ENCODE measurements around the gene ZMYND8.
"Not testable (repeated sequence)": the region's sequence is repeated elsewhere in the genome, so short reads cannot be mapped to it uniquely, and the experiment has no call there.

Gene ZMYND8

GRCh38 chr20:47370850-47371782 lies 14.6 kb upstream of the ZMYND8 start:
- no peak for DNase-seq

GRCh38 chr20:47370214-47370613 lies 13.7 kb upstream of the ZMYND8 start:
- no peak for DNase-seq

GRCh38 chr20:47368301-47368700 lies 11.8 kb upstream of the ZMYND8 start:
- DNase-seq, result no peak

GRCh38 chr20:47366301-47366700 lies 9.8 kb upstream of the ZMYND8 start:
- DNase-seq, result not testable (repeated sequence)

- peak; percentile 35 to 38 for DNase-seq
Measured at GRCh38 chr20:47365023-47365764, 8.7 kb upstream of the ZMYND8 start.

- peak; percentile 17 to 31 for DNase-seq
Measured at GRCh38 chr20:47362361-47363219, 6.1 kb upstream of the ZMYND8 start.

GRCh38 chr20:47361057-47361915 lies 4.8 kb upstream of the ZMYND8 start:
- no peak for DNase-seq

DNA sequence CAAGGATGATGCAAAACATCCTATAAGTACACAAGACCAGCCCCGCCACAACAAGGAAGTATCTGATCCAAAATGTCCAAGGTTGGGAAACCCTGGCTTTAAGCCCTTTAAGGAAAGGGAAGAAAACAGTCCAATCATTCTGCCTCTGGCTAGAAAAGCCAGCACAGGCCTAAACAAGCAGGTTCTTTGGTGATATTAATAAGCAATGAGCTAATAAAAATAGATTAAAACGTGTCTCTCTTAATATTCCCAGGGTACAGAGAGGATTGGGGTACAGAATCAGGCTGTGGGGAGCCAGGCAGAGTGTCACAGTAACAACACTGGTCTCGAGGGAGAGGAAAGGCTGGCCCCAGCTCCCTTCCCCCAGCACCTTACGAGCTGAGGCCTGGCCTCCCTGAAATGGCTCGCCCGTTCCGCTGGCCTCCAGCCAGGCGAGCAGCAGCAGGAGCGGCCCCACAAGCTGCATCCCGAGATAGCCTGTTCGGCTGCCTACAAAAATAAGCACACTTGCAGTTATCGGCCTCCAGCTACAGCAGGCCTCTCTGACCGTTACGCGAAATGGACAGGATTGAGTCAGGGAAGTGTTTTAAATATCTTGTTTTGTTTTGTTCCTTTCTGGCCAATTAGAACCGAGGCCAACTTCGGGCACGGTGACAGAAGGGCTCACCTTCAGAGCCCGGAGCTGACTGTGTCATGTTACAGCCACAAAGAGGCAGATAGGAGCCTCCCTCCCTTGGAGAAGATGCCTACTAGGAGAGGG lies 4.0 kb upstream of the ZMYND8 start:
- peak; percentile 80 to 85 for DNase-seq

GRCh38 chr20:47359530-47360296 lies 3.2 kb upstream of the ZMYND8 start:
- DNase-seq, result no peak

DNA sequence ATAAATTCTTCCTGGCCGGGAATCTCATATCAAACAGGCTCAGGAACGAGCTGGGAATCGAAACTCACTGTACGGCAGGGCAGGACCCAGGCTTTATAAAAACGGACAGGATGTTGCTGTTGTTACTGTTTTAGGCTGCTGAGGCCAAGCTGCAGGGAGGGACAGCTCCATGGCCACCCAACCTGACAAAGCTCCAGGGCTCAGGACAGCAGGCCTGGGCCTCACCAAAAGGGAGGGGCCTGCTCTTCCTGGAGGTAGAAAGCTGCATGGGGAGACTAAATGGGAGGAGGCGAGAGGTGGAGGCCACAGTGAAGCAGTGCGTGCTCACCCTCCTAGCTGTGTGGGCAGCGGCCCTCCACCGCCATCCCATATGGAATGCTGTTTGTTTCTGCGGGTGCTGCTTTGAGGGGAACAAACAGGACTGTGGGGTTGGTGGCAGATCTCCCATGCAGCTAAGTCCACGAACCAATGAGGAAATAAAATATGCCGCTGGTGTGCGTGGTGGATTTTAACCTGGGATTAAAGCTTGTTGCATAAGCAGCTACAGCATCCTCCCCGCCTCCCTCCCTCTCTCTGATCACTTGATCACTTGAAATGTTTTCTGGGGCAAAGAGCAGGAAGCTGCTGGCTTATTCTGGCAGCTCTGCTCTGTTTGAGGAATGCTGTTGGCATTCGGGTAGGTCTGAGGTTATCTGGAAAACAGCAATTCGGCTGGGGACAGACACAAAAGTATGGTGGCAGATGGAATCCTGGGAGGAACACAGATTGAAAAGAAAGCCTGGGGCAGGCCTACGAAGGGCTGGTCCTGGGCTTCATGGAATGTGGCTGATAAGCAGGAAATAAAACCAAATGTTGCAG lies 2.4 kb upstream of the ZMYND8 start:
- peak; percentile 16 to 55 for DNase-seq

DNA sequence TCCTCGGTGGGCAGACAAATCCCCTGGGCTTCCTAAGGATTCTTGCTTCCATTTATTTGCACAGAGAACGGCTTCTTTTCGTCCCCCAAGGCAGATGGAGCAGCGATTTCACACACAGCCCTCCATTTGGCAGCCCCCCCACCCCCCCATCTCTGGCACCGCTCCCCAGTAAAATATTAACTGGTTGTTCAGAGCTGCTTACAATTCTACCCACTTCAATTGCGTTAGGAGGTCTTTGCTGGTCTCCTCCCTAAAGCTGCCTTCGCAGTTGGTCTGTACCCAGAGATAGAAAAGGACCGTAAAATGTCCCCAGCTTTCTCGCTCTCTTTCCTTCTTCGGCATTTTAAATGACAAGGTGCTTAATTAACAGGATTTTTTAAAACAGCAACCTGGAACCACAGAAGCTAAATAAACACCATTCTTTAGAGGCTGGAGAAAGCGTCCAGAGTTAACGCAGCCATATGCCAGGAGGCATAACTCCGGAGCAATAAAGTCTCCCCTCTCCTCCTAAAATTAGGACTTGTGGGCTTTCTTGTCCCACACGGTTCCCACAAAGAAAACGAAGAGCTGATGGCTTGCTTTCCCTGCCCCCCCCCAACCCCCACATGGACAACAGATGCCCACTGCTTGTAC lies 1.7 kb upstream of the ZMYND8 start:
- DNase-seq, result no peak

- peak; percentile 97 to 98 for DNase-seq
Measured at GRCh38 chr20:47357296-47358038, 968 bp upstream of the ZMYND8 start.

- no peak for DNase-seq
Measured at GRCh38 chr20:47356220-47356525, 326 bp downstream of the ZMYND8 start.

DNA sequence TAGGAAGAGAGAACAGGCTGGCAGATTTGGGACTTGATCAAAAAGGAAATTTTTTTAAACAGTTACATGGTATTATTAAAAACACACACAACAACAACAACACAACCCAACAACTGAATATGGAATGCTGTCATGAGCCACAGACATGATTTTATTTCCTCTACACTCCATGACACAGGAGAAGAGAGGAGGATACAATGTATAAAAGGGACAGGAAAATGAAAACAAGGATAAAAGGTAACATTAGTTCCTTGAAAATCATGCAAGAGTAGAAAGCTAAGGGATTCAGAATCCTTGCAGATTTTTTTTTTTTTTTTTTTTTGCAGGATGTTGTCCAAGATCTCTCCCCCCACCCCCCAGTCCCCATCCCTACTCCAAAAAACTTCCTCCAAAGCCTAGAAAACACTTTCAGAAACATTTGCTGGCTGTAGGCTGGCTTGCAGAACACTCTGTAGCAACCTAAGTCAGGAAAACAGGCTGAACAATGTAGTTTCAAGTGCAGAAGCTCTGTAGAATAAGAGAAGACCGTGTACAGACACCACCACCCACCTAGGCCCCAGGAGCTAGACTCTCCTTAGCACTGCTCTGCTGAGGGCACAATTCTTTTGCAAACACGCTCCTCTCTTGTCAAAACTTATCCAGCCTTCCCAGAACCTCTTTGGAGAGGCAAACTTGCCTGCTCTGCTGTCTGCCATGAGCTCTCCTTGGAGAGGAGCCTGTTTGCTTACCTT lies 845 bp downstream of the ZMYND8 start:
- peak; percentile 11 to 22 for DNase-seq

DNA sequence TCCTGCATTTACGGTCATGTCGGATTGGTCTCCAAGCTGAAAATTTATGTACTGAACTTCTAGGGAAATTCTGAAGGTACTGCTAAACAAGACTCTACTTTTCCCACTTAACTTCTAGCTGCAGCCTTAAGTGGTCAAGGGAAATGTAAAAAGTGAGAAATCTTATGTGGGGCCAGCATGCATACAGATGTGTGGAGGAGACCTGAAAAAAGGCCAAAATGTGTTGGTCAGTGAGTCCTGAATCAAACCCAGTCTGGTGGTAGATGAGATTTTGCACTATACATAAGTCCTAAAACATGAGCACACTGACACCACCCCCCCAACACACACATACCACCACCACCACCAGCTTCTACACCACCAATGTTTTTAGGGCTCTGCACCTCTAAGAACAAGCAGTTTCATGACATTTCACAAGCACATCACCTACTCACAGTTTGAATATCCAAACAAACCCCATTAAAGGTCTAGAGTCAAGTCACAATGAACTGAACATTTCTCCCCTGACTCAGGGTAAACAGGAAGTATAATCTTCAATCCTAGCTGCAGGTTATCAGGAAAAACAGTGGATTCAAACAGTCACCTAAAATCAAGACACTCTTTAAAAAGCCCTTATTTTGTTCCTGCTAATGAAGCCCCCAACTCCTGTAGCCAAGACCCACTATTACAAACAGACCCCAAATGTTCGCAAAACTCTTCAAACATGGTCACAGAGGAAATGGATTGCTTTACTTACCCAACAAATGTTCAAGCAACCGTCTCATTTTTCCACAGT lies 1.6 kb downstream of the ZMYND8 start:
- DNase-seq, result peak; percentile 21 to 42

- DNase-seq, result no peak
Measured at GRCh38 chr20:47354464-47354713, 2.1 kb downstream of the ZMYND8 start.
